ENCODE measurements around the gene PFDN4.

- TF ChIP-seq, protein P1, sequence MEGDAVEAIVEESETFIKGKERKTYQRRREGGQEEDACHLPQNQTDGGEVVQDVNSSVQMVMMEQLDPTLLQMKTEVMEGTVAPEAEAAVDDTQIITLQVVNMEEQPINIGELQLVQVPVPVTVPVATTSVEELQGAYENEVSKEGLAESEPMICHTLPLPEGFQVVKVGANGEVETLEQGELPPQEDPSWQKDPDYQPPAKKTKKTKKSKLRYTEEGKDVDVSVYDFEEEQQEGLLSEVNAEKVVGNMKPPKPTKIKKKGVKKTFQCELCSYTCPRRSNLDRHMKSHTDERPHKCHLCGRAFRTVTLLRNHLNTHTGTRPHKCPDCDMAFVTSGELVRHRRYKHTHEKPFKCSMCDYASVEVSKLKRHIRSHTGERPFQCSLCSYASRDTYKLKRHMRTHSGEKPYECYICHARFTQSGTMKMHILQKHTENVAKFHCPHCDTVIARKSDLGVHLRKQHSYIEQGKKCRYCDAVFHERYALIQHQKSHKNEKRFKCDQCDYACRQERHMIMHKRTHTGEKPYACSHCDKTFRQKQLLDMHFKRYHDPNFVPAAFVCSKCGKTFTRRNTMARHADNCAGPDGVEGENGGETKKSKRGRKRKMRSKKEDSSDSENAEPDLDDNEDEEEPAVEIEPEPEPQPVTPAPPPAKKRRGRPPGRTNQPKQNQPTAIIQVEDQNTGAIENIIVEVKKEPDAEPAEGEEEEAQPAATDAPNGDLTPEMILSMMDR (IDR thresholded peaks at IDR 0.05; ENCODE audit: low read depth, low read length) = no peak
- TF ChIP-seq EZH2phosphoT487 (IDR thresholded peaks at IDR 0.05; ENCODE audit: low read depth) = no peak
Measured at GRCh38 chr20:54255157-54255556, 47.3 kb downstream of the PFDN4 start.

All from OCI-LY3 (cell line).